DLD1 (cell line): Measurements from ENCODE around the gene NRL.

Source experiments
- in situ Hi-C: cut with HindIII; loops from 2 replicates; pipeline ENCODE4 v1.10.0; 2017; ENCODE audit warnings: low sequenced_read_pairs

Gene NRL

DNA sequence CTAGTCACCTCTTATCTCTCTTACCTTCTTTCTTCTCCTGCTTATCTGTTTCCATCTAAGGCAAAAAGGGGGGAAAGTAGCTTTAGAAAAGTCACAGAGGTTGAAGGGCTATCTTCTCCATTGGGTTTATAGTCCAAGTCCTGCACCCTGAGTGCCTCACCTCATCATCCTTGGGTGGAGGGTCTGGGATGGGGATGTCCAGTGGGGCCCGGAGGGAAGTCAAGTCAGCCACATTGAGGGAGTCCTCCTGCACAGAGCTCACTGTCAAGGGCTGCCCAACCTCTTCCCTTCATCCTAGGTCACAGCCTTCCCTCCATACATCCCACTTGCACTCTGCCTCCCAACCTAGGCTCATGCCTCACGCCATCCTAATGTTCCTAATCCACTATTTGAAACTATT lies 30.5 kb upstream of the NRL start:
- in situ Hi-C loops = no loop called here

GRCh38 chr14:24144451-24144850 lies 29.7 kb upstream of the NRL start:
- in situ Hi-C loops = no loop called here

- in situ Hi-C loops = no loop called here
Observed at GRCh38 chr14:24143511-24143910, 28.8 kb upstream of the NRL start.

- in situ Hi-C loops = no loop called here
Observed at GRCh38 chr14:24141097-24141880, 26.5 kb upstream of the NRL start, which contains the start of gene EMC9. Gene EMC9 (minus strand): TSS chr14:24141591. CDS start chr14:24141304, 287 bp downstream.

DNA sequence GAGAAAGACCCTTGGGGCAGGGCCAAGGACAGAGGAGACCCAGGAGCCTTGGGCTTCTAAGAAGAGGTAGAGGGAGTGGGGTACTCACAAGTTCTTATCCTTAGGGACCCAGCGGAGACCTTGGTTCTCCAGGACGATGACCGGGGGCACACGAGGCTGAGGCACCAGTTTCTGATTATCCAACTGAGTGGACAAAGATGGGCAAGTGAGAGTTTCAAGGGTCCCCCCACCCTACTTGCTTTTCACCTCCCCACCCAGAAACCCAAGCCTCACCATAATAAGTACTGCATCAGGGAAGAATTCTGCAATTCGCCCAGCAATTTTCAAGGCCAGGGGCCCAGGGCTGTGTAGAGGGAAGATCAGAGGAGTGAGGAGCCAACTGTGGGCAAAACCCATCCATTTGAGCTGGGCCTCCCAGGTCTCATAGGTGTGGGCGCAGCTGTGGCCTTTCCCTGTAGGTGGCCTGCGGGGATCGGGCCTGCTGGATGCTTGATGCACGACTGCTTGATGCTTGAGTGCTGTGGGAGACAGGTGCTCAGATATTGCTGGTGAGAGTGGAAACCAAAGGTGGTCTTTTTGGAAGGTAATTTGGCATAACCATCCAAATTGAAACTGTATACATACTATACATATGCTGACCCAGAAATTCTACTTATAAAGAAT lies 24.7 kb upstream of the NRL start:
- in situ Hi-C loops = no loop called here

DNA sequence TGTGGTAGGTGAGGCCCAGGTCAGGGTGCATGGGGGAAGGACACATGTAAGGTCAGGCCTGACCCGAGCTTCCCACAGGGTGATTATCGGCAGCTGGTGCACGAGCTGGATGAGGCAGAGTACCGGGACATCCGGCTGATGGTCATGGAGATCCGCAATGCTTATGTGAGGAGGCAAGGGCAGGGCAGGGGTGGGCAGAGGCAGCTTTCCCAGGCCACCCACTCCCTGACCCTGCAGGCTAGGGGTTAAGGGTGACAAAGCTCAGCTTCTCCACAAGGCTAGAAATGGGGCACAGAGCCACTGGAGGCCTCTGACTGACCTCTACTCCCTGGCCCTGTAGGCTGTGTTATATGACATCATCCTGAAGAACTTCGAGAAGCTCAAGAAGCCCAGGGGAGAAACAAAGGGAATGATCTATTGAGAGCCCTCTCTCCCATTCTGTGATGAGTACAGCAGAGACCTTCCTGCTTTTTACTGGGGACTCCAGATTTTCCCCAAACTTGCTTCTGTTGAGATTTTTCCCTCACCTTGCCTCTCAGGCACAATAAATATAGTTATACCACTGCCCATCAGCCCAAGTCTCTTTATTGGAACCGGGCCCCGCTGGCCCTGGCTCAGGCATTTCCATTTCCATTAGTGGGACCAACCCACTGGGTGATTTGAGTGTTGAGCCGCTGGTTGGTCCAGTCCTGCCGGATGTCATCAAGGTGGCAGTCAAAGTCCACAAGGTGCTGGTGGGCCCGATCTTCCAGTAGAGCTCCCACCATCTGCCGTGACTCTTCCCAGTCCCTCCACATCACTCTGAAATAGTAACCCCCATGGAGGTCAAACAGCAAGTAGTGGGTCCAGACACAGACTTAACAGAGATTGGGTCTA lies 23.9 kb upstream of the NRL start:
- in situ Hi-C loops = no loop called here

DNA sequence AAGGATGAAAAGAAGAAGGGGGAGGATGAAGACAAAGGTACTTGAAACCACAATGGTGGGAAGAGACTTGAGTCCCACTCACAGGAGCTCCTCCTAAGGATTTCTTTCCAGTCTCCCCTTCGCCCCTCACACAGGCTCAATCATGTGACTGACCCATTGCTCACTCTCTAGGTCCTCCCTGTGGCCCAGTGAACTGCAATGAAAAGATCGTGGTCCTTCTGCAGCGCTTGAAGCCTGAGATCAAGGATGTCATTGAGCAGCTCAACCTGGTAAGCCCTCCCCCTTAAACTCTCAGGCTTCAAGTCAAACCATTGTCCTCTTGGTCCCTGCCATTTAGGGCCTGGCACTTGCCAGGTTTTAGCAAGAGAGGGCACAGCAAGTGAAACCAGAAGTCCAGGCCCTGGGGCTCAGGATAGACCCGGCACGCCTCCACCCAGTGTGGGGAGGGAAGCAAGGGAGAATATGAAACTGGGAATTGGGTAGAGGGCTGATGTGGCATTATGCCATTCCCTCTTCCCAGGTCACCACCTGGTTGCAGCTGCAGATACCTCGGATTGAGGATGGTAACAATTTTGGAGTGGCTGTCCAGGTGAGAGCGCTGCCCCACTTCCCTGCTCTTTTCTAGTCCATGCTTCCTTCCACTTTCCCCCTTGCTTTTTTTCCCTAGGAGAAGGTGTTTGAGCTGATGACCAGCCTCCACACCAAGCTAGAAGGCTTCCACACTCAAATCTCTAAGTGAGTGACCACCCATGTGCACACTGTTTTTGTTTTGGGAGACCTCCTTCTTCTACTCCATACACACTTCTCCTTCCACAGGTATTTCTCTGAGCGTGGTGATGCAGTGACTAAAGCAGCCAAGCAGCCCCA lies 23.0 kb upstream of the NRL start:
- in situ Hi-C loops = no loop called here

DNA sequence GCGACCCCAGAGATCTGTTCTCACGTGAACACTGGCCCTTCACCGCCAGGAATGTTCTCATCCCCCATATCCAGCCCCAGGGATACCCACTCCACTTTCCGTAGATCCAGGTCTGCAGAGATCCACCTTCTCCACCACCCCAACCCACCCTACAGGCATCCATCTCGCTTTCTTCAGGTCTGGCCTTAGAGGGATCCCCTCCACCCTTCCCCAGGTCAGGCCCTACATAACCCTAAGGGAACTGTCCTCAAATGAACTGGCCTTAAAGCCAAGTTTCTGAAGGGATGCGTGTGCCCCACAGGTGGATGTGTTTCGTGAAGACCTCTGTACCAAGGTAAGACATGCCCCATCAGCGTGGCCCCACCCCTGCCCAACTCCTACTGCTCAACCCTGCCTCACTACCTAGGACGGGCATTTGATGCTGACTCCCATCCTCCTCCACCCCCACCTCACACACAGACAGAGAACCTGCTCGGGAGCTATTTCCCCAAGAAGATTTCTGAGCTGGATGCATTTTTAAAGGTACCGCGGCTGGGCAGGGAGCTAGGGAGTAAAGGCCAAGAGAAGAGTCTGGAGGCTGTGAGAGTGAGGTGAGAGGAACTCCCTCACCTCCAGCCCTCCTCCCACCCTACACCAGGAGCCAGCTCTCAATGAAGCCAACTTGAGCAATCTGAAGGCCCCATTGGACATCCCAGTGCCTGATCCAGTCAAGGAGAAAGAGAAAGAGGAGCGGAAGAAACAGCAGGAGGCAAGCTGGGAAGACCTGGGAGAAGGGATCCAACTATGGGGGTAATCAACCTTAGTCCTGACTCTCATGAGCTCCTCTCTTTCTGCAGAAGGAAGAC lies 22.2 kb upstream of the NRL start:
- in situ Hi-C loops = no loop called here

DNA sequence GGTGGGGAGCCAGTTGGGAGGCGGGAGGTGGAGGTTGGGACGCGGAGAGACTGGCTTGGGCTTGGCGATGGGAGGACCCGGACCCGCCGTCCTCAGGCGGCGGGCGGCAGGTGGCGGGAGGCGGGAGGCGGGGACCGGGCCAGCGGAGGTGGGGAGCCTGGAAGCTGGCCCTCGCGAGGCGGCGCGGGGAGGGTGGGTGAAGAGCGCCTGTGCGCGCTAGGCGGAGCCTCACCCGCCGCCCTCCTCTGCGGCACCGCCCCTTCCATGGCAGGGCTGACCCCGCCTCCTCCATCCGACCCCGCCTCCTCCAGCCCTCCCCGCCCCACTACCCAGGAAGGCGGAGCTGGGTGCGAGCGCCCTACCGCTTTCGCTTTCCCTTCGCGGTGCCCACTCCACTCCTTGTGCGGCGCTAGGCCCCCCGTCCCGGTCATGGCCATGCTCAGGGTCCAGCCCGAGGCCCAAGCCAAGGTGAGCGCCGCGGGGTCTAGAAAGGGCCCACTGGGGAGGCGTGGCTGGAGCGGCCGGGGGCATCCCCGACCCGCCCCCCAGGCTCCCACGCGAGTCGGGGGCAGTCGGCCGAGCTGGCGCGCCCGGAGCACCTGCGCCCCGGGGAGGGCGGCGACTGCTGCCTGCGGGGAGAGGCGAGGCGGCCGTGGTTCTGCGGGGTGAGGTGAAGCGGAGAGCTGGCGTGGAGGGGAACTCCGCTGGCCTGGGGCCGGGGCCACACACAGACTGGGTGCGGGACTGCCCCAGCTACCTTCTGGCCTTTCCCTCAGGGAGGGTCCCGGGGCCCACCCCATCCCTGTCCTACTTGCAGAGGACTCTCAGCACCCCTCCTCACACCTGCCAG lies 21.3 kb upstream of the NRL start, which contains the start of gene PSME1:
TSS of gene PSME1 (plus strand) at position 361 of the 850 bp plus-strand sequence. CDS start at position 430, 69 bp downstream.
- in situ Hi-C loops = no loop called here

DNA sequence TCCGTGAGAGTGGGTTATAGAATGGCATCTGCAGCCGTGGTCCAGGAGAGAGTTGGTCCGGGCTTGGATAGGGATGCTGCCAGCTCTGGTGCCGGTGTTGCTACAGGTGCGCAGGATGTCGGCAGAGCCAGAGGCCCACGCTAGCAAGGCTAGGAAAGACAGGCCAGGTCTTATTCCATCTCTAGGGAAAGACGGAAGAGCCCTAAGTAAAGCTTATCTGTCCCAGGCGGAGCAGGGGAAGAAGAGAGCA lies 20.8 kb upstream of the NRL start:
- in situ Hi-C loops = no loop called here

DNA sequence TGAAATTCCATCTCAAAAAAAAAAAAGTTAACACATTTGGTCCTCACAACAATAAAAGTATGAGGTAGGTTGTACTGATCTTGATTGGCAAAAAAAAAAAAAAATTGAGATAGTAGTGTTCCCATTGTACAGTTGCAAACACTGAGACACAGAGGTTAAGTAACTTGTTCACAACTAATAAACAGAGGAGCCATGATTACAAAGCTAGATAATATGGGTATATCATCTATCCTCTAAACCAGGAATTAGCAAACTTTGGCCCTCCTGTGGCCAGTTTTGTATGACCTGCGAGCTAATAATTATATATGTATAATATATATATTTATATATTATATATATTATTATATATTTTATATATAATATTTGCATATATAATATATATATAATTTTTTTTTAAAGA lies 19.0 kb upstream of the NRL start:
- in situ Hi-C loops = no loop called here

DNA sequence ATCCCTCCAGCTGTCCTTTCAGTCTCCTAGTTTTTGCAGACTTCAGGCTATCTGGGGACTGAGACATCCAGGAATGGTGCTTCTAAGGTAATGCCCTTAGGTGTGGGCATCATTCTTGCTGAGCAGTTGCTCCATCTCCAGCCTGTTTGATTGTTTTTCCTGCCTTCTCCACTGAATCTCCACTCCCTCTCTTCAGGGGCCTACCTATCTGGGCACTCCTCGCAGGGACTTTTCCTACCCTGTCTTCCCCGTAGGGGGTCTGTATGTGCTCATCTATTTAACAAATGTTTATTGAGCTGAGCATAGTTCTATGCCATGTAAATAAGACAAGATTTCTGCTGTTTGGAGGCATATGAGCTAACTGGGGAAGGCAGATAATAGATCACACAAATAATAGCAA lies 18.2 kb upstream of the NRL start:
- in situ Hi-C loops = no loop called here

- in situ Hi-C loops = no loop called here
Observed at GRCh38 chr14:24132061-24132685, 17.4 kb upstream of the NRL start.

GRCh38 chr14:24131549-24131966 lies 16.8 kb upstream of the NRL start:
- in situ Hi-C loops = no loop called here

DNA sequence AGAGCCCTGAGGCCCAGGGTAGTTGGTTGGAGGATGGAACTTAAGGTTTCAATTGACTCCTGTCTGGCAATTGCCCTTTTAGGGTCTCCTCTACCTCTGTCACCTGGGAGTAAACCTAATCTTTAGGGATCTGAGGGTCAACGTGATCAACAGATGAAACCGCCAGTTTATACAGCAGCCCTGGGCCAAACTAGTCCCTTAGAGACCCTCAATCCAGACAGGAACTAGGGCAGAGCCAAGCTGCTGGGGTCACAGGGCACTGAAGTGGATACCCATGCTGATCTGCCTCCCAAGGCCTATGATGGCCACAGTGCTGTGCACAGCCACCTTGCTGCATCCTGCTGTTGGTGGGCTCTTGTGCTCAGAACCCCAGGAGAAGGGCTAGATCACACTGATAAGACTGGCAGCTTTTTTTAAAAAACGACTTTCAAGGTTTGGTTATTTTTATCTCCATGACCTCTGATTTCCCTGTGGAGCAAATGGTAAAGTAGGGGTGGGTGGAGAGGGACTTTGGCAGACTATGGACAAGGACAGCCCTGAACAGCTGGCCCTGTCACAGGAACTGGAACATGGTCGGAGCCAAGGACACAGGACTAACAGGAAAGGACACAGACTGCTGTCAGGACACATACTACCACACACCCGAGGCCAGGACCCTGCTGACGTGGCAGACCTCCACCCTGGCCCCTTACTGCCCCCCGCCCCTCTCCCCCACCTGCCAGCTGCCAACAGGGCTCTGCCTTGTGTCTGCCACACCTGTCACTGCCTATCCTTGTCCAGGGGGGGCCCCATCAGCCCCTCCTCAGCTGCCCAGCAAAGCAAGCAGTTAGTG lies 16.2 kb upstream of the NRL start:
- in situ Hi-C loops = no loop called here

- in situ Hi-C loops = no loop called here
Observed at GRCh38 chr14:24130380-24130716, 15.6 kb upstream of the NRL start, which contains the start of gene FITM1. Gene FITM1 (plus strand): TSS chr14:24130659. CDS start chr14:24131564, 905 bp downstream.

DNA sequence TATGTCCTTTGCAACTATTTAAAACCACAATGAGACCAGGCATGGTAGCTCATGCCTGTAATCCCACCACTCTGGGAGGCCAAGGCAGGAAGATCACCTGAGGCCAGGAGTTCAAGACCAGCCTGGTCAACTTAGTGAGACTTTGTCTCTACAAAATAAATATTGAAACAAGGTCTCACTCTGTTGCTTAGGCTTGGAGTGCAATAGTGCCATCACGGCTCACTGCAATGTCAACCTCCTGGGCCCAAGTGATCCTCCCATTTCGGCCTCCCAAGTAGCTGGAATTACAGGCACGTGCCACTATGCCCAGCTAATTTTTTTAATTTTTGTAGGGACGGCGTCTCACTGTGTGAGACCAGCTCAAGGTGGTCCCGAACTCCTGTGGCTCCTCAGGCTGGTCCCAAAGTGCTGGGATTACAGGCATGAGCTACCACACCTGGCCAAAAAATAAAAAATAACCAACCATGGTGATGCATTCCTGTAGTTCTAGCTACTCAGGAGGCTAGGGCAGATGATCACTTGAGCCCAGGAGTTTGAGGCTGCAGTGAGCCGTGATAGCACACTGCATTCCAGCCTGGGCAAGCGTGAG lies 14.8 kb upstream of the NRL start:
- in situ Hi-C loops = no loop called here
